Activated CD8-positive, alpha-beta T cell treated with anti-CD3 and anti-CD28 coated beads, Interleukin-2, amount 10 ng/mL, durations not matched to agents 7 days and 5 days (primary cell): Measurements from ENCODE around the gene IQCE. TPM values are rescaled to one million over a fixed set of nuclear protein-coding genes. Genes with fewer than 3 reads are reported as not detected.

Experiments
- ATAC-seq: fragments of 150-1000 bp; cut with Tn5 transposase; one replicate; pipeline ENCODE4 v1.10.0; 2021; ENCODE audit warnings: moderate library complexity
- CTCF ChIA-PET: fragments of 350-600 bp; sonication (Branson Sonifier 250); formaldehyde crosslinking; loops from one replicate; lab custom pipeline; 2021; ENCODE audit warnings: antibody characterized with exemption; lab: Charles Lee
- POLR2A ChIA-PET: fragments of 350-600 bp; sonication (Branson Sonifier 250); formaldehyde crosslinking; loops from one replicate; lab custom pipeline; 2021; ENCODE audit warnings: antibody characterized with exemption; lab: Charles Lee
- DNase-seq: peaks from one replicate; pipeline ENCODE4 v3.0.0-alpha.2; 2020
- H3K27ac Mint-ChIP-seq: one replicate; pipeline ENCODE4 v1.8.0; 2021; ENCODE audit warnings: mild to moderate bottlenecking, mixed read lengths
- H3K27me3 Mint-ChIP-seq: one replicate; pipeline ENCODE4 v1.8.0; 2021; ENCODE audit warnings: low read depth, mixed read lengths
- H3K36me3 Mint-ChIP-seq: one replicate; pipeline ENCODE4 v1.8.0; 2021; ENCODE audit warnings: low read depth, mixed read lengths
- H3K4me1 Mint-ChIP-seq: one replicate; pipeline ENCODE4 v1.8.0; 2021; ENCODE audit warnings: low read depth, mixed read lengths
- H3K4me3 Mint-ChIP-seq: one replicate; pipeline ENCODE4 v1.8.0; 2021; ENCODE audit warnings: mild to moderate bottlenecking, mixed read lengths
- H3K9me3 Mint-ChIP-seq: one replicate; pipeline ENCODE4 v1.8.0; 2022; ENCODE audit warnings: mixed read lengths; ENCODE audit not compliant: insufficient read depth
- total RNA-seq, 2 experiments: library from RNA; stranded (reverse); gene quantifications; one replicate each; pipeline ENCODE4 v1.2.3, GENCODE V29; 2021

The IQCE gene
- total RNA-seq, 2 experiments from 2014 or later = 11.6 to 12.4 TPM

DNA sequence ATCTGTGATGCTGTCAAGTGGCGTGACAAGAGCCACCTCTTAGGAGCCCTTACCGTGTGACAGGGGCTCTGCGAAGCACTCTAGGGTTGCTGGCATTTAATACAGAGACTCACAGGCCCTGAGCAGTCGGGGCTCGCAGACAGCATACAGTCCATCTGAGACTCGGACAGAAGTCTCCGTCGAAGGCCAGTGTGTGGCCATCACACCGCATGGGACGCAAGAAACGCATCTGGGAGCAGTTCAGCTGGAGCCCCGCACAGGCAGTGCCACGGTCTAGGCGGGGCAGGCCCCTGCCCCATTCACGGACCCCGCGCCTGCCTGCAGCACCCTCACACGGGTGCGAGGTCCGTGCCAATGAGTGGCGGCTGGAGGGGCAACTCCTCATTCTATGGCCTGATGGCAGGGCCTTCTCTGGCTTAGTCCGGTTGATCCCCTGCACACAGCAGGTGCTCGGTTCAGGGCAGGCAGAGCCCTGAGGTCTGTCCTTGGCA is 33.6 kb downstream of the IQCE start:
- ATAC-seq (no peak), DNase-seq (no peak)
- Mint-ChIP-seq H3K36me3 (peaks cover 8% of the 10 kb centered on the region), H3K4me3 (no peak overlapping the region), H3K27ac (no peak overlapping the region), H3K4me1 (no peaks in the 10 kb centered on the region), H3K27me3 (no peaks in the 10 kb centered on the region), H3K9me3 (no peaks in the 10 kb centered on the region)
- ChIA-PET POLR2A (no interaction called here), CTCF (no interaction called here)

- H3K27me3 Mint-ChIP-seq = no peaks in the 10 kb centered on the region
- DNase-seq (no peak), ATAC-seq (no peak)
- ChIA-PET CTCF (no interaction called here), POLR2A (no interaction called here)
- H3K27ac Mint-ChIP-seq = no peak overlapping the region
- no peaks in the 10 kb centered on the region for H3K9me3 Mint-ChIP-seq
- H3K36me3 Mint-ChIP-seq = peaks cover 8% of the 10 kb centered on the region
- H3K4me1 Mint-ChIP-seq = no peaks in the 10 kb centered on the region
- H3K4me3 Mint-ChIP-seq = no peak overlapping the region
Measured at GRCh38 chr7:2593036-2593727, 34.4 kb downstream of the IQCE start.

- no peak for DNase-seq
- Mint-ChIP-seq H3K4me3 (no peak overlapping the region), H3K27me3 (no peaks in the 10 kb centered on the region), H3K4me1 (no peaks in the 10 kb centered on the region), H3K9me3 (no peaks in the 10 kb centered on the region), H3K27ac (no peak overlapping the region), H3K36me3 (peaks cover 12% of the 10 kb centered on the region)
- ChIA-PET POLR2A (no interaction called here), CTCF (interaction anchor here (0.9 kb wide), 1 partner anchor 15 kb away, joined by 3 read pairs; no protein-coding TSS in a partner anchor)
- no peak for ATAC-seq
Measured at GRCh38 chr7:2594599-2594998, 35.8 kb downstream of the IQCE start.

GRCh38 chr7:2595258-2595860 is 36.6 kb downstream of the IQCE start:
- Mint-ChIP-seq H3K27me3 (no peaks in the 10 kb centered on the region), H3K36me3 (peaks cover 10% of the 10 kb centered on the region), H3K9me3 (no peaks in the 10 kb centered on the region), H3K27ac (no peak overlapping the region), H3K4me3 (no peak overlapping the region), H3K4me1 (no peaks in the 10 kb centered on the region)
- ATAC-seq (no peak), DNase-seq (no peak)
- ChIA-PET POLR2A (no interaction called here), CTCF (no interaction called here)

DNA sequence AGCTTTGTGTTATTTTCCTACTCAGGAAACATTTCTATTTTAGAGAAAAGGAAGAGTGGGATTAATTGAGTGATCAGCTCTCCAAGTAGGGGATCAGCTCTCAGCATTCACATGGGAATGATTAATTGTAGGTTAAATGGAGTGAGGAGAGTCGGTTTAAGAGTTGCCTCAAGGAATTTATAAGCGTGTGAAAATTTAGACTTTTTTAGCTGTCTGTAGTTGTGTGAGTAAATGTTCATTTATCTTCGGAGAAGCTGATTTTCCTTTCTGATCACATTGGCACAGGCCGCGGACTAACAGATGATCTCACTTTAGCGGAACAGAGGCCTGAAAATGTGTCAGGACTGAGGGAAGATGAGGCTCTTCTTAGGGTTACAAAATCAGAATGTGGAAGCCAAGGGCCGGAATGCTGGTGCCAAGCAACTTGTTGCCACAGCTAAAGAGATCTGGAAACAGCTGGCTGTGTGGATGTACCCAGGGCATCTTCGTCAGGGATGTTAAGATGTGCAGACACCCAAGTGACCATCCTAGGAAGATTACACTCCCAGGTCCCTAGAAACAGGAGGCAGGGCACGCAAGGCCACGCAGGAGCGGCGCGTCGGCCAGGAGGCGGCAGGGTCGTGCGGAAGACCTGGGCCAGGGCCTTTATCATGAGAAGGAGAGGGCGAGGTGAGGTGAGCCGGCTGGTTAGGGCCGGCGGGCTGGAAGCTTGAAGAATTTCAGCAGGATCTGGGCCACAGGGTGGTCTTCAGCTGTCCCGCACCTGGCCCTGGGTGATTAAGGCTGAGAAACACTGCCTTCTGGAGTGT is 37.9 kb downstream of the IQCE start:
- Mint-ChIP-seq H3K4me1 (no peaks in the 10 kb centered on the region), H3K9me3 (no peaks in the 10 kb centered on the region), H3K27ac (no peak overlapping the region), H3K27me3 (no peaks in the 10 kb centered on the region), H3K36me3 (peaks cover 9% of the 10 kb centered on the region), H3K4me3 (no peak overlapping the region)
- ATAC-seq = no peak
- ChIA-PET POLR2A (no interaction called here), CTCF (interaction anchor here (1.0 kb wide), 1 partner anchor 12 kb away, joined by 5 read pairs; no protein-coding TSS in a partner anchor)
- DNase-seq = no peak

DNA sequence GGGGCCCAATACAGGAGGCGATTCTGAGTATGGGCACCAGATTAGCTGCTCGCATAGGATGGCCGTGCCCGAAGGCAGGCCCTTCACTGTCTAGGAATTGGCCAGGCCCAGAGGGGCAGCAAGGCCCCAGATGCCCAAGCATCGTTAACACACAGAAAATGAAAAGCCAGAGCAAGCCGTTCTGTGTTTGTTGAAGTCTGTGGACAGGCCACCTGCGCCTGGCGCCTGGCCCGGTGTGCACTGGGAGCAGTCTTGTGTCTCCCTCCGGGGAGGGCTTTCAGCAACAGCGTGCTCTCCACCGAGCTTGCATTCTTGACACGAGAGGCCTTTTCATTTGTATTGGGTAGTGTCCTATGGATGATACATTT is 38.5 kb downstream of the IQCE start:
- DNase-seq (no peak), ATAC-seq (no peak)
- H3K4me1 Mint-ChIP-seq = no peaks in the 10 kb centered on the region
- no peaks in the 10 kb centered on the region for H3K27me3 Mint-ChIP-seq
- H3K27ac Mint-ChIP-seq = no peak overlapping the region
- CTCF ChIA-PET = no interaction called here
- H3K36me3 Mint-ChIP-seq = peaks cover 9% of the 10 kb centered on the region
- no peaks in the 10 kb centered on the region for H3K9me3 Mint-ChIP-seq
- POLR2A ChIA-PET = no interaction called here
- no peak overlapping the region for H3K4me3 Mint-ChIP-seq

DNA sequence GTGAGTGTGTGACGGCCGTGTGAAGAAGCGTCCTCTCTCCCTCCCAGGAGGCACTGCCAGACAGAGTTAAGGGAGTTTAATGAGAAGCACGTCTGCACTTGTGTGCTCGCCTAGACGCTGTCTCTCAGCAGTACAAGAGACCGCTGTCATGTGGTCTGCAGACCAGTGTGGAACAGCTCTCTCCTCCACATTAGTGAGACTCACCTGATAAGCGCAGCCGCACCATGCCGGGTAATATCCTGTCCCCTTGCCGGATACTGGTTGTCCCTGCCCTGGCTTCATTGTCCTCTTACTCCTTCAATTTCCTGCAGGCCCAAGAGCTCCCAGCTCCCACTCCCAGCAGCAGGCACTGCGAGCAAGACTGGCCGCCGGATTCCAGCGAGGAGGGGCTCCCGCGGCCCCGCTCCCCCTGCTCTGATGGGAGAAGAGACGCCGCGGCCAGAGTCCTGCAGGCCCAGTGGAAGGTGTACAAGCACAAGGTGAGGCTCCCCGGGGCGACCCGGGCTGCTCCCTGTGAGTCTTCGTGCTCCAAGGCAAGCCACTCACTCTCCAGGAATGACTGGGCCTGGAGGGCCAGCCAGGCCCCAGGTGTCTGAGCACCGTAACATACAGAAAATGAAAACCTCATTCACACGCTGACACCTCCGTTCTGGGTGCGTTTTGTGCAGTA is 39.5 kb downstream of the IQCE start:
- H3K9me3 Mint-ChIP-seq = no peaks in the 10 kb centered on the region
- ChIA-PET CTCF (no interaction called here), POLR2A (no interaction called here)
- no peak overlapping the region for H3K4me3 Mint-ChIP-seq
- ATAC-seq (no peak), DNase-seq (no peak)
- H3K27ac Mint-ChIP-seq = no peak overlapping the region
- H3K36me3 Mint-ChIP-seq = peaks cover 6% of the 10 kb centered on the region
- no peaks in the 10 kb centered on the region for H3K4me1 Mint-ChIP-seq
- H3K27me3 Mint-ChIP-seq = no peaks in the 10 kb centered on the region

DNA sequence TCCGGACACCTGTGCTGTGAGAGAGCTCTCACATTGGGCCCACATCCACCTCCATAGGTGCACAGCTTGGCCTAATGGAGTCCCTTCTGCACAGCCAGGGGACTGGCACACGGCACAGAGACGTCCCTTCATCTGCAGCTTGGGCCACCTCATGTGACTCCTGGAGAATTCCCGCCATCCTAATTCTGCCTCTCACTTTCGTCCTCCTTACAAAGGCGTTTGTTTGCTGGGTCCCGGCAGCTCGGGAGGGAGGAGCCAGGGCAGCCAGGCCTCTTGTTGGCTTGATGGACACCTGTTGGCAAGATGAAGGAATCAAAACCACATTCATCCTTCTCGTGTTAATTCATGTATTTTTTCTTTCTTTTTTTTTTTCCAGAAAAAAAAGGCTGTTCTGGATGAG is 42.3 kb downstream of the IQCE start:
- ATAC-seq = no peak
- Mint-ChIP-seq H3K4me3 (no peak overlapping the region), H3K9me3 (no peaks in the 10 kb centered on the region), H3K27me3 (no peaks in the 10 kb centered on the region), H3K36me3 (peaks cover 6% of the 10 kb centered on the region), H3K4me1 (no peaks in the 10 kb centered on the region), H3K27ac (no peak overlapping the region)
- ChIA-PET POLR2A (no interaction called here), CTCF (no interaction called here)
- DNase-seq = no peak

- ChIA-PET CTCF (interaction anchor here (0.9 kb wide), 1 partner anchor 108 kb away, joined by 3 read pairs; no protein-coding TSS in a partner anchor), POLR2A (interaction anchor here (0.5 to 0.7 kb wide), 2 partner anchors 10 to 247 kb away, joined by 3 read pairs; no protein-coding TSS in a partner anchor)
- Mint-ChIP-seq H3K27ac (no peak overlapping the region), H3K36me3 (peaks cover 6% of the 10 kb centered on the region), H3K9me3 (no peaks in the 10 kb centered on the region), H3K4me1 (no peaks in the 10 kb centered on the region), H3K4me3 (no peak overlapping the region), H3K27me3 (no peaks in the 10 kb centered on the region)
- DNase-seq (no peak), ATAC-seq (no peak)
Measured at GRCh38 chr7:2601907-2602306, 43.1 kb downstream of the IQCE start.

DNA sequence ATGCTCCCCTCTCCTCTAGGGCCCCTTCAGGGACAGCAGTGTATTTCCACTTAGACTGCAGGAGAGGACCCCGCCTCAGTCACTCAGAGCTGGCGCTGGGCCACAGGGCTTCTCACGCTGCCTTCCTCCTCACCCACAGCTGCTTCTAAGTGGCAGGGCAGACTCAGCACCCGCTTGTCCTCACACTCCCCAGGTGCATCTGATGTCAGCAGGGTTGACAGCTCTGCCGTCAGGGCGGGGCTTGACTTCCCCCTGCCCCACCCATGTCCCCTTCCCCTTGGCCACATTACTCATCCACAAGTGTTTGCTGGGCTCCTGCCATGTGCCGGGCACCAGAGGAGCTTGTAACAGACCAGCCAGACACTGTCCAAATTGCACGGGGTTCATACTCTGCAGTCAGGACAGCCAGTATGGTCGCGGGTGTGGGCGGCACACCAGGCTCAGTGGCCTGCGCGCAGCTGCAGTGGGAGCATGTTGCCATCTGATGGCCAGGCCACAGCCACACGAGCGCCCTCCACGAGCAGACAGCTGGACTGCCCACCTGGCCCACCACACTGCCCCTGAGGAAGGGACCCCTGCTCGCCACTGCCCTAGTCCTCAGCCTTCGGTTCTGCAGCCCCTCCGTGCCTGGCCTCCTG is 43.7 kb downstream of the IQCE start:
- peaks cover 6% of the 10 kb centered on the region for H3K36me3 Mint-ChIP-seq
- H3K4me1 Mint-ChIP-seq = peaks cover under 1% of the 10 kb centered on the region
- POLR2A ChIA-PET = interaction anchor here (0.5 to 0.7 kb wide), 2 partner anchors 9 to 247 kb away, joined by 3 read pairs; no protein-coding TSS in a partner anchor
- DNase-seq (no peak), ATAC-seq (no peak)
- no peaks in the 10 kb centered on the region for H3K9me3 Mint-ChIP-seq
- H3K4me3 Mint-ChIP-seq = no peak overlapping the region
- CTCF ChIA-PET = interaction anchor here (0.9 kb wide), 1 partner anchor 107 kb away, joined by 3 read pairs; no protein-coding TSS in a partner anchor
- no peak overlapping the region for H3K27ac Mint-ChIP-seq
- no peaks in the 10 kb centered on the region for H3K27me3 Mint-ChIP-seq
